ENCODE results near the gene CD99L2. TPM values are rescaled to one million over a fixed set of nuclear protein-coding genes. Genes with fewer than 3 reads are reported as not detected.

Gene CD99L2
- total RNA-seq, 1 experiment from 2014 or later = 7.3 TPM

GRCh38 chrX:150893936-150894335 is 4.5 kb downstream of the CD99L2 start:
- Histone ChIP-seq H3K4me1 (ENCODE audit: insufficient read depth, low read length) (no peaks in the 10 kb centered on the region; the same call in 1 of the 2 replicates), H2BK20ac (ENCODE audit: low read depth, low read length, poor library complexity, severe bottlenecking) (no peak overlapping the region), H4K91ac (ENCODE audit: insufficient read length, low read depth, low read length) (no peak overlapping the region), H3K18ac (ENCODE audit: insufficient read length, low read depth, low read length) (no peak overlapping the region), H3K23me2 (ENCODE audit: insufficient read length, low read depth, low read length, poor library complexity, severe bottlenecking) (peaks cover 4% of the 10 kb centered on the region), H4K5ac (ENCODE audit: insufficient read length, low read depth, low read length) (no peak overlapping the region), H2BK120ac (ENCODE audit: low read depth, low read length, poor library complexity, severe bottlenecking) (no peak overlapping the region), H3K4me2 (ENCODE audit: insufficient read depth, insufficient read length, low read length) (no peak overlapping the region), H3K79me1 (ENCODE audit: insufficient read depth, low read depth, low read length, poor library complexity, severe bottlenecking) (peaks cover 5% of the 10 kb centered on the region), H3K14ac (ENCODE audit: insufficient read depth, low read length) (no peak overlapping the region), H3K27ac (ENCODE audit: insufficient read length, low read depth, low read length) (no peak overlapping the region), H2BK12ac (ENCODE audit: insufficient read length, low read depth, low read length) (no peak overlapping the region), H3K79me2 (ENCODE audit: insufficient read depth, low read length) (peaks cover 9% of the 10 kb centered on the region; the same call in 1 of the 2 replicates), H3K9me3 (ENCODE audit: control insufficient read depth, low read depth, low read length) (no peaks in the 10 kb centered on the region), H3K56ac (ENCODE audit: insufficient read length, low read depth, low read length) (no peak overlapping the region), H3K27me3 (ENCODE audit: insufficient read depth, low read length) (no peaks in the 10 kb centered on the region), H3K23ac (ENCODE audit: insufficient read length, low read depth, low read length) (no peak overlapping the region), H2BK15ac (ENCODE audit: low read depth, low read length) (no peak overlapping the region), H4K20me1 (ENCODE audit: control insufficient read depth, insufficient read depth, insufficient read length) (no peaks in the 10 kb centered on the region), H3K9ac (ENCODE audit: extremely low read depth, insufficient read length, low read length) (no peak overlapping the region), H3T11ph (ENCODE audit: low read length) (no peak overlapping the region), H4K8ac (replicated peaks; ENCODE audit: insufficient read length, low read depth, low read length) (no peak overlapping the region), H2AFZ (ENCODE audit: low read length) (no peak overlapping the region), H2AK5ac (ENCODE audit: insufficient read length, low read length) (no peak overlapping the region), H3K4ac (ENCODE audit: low read depth, low read length) (no peak overlapping the region), H2BK5ac (ENCODE audit: insufficient read length, low read length) (no peak overlapping the region)
- peaks cover 35 to 44% of the 10 kb centered on the region in 2 experiments for H3K9me3 Mint-ChIP-seq
- H3K27ac Mint-ChIP-seq = no peak overlapping the region
- H3K4me3 Mint-ChIP-seq = no peak overlapping the region
- H3K27me3 Mint-ChIP-seq (ENCODE audit: low read depth) = no peaks in the 10 kb centered on the region; the same call in 1 of the 2 replicates
- H3K36me3 Mint-ChIP-seq (ENCODE audit: insufficient read depth in 1 of 3, low read depth in 3 of 3) = peaks cover 6 to 15% (median 11%) of the 10 kb centered on the region in 3 experiments
- WGBS (ENCODE audit: extremely low coverage, insufficient read length, low lambda C conversion rate) = no CpG with 5 or more reads among the region's 5 CpGs
- H3K4me1 Mint-ChIP-seq = peaks cover 9 to 10% of the 10 kb centered on the region in 2 experiments
- DNase-seq = no peak
- no peak for TF ChIP-seq CTCF (conservative IDR thresholded peaks at IDR 0.05)
